ENCODE results near the gene RIT2.

Gene RIT2

GRCh38 chr18:43116699-43117294 lies 1.3 kb upstream of the RIT2 start:
- Histone ChIP-seq H3K27ac (replicated peaks) (no peak overlapping the region), H3K4me3 (replicated peaks; ENCODE audit: insufficient read depth, low read length) (no peak overlapping the region), H3K27me3 (ENCODE audit: insufficient read depth, poor library complexity, severe bottlenecking) (no peaks in the 10 kb centered on the region)
- no peak for DNase-seq (ENCODE audit: low read depth in 1 of 2, low spot score in 1 of 2)
- TF ChIP-seq GABPA (IDR thresholded peaks at IDR 0.05; ENCODE audit: low read depth) (no peak), CTCF (IDR thresholded peaks at IDR 0.05; ENCODE audit: insufficient read depth, low read length) (no peak)

GRCh38 chr18:43113220-43113895 lies 2.1 kb downstream of the RIT2 start:
- no peak for DNase-seq (ENCODE audit: low read depth in 1 of 2, low spot score in 1 of 2)
- TF ChIP-seq REST (IDR thresholded peaks at IDR 0.05; ENCODE audit: insufficient replicate concordance, low read depth) (no peak), SPI1 (IDR thresholded peaks at IDR 0.05; ENCODE audit: borderline replicate concordance, low read depth) (no peak), GABPA (IDR thresholded peaks at IDR 0.05; ENCODE audit: low read depth) (no peak), CTCF (IDR thresholded peaks at IDR 0.05; ENCODE audit: insufficient read depth, low read length) (no peak), POLR2AphosphoS5 (IDR thresholded peaks at IDR 0.05; ENCODE audit: low read depth) (no peak)
- Histone ChIP-seq H3K4me3 (replicated peaks; ENCODE audit: insufficient read depth, low read length) (no peak overlapping the region), H3K27me3 (ENCODE audit: insufficient read depth, poor library complexity, severe bottlenecking) (no peaks in the 10 kb centered on the region), H3K27ac (replicated peaks) (no peak overlapping the region)

- Histone ChIP-seq H3K27ac (replicated peaks) (no peak overlapping the region), H3K27me3 (ENCODE audit: insufficient read depth, poor library complexity, severe bottlenecking) (no peaks in the 10 kb centered on the region), H3K4me3 (replicated peaks; ENCODE audit: insufficient read depth, low read length) (no peak overlapping the region)
- no peak for TF ChIP-seq POLR2AphosphoS5 (IDR thresholded peaks at IDR 0.05; ENCODE audit: low read depth)
- no peak for TF ChIP-seq GABPA (IDR thresholded peaks at IDR 0.05; ENCODE audit: low read depth)
- no peak for TF ChIP-seq CTCF (IDR thresholded peaks at IDR 0.05; ENCODE audit: insufficient read depth, low read length)
- TF ChIP-seq REST (IDR thresholded peaks at IDR 0.05; ENCODE audit: insufficient replicate concordance, low read depth), result no peak
- no peak for TF ChIP-seq SPI1 (IDR thresholded peaks at IDR 0.05; ENCODE audit: borderline replicate concordance, low read depth)
- DNase-seq (ENCODE audit: low read depth in 1 of 2, low spot score in 1 of 2), result no peak
Observed at GRCh38 chr18:43108882-43109281, 6.6 kb downstream of the RIT2 start.

All from HL-60 (cell line).